Eye (tissue), 1 donor: Measurements from ENCODE around the gene HDAC9.

ENCODE experiments used
- DNase-seq: peaks from one replicate; pipeline ENCODE4 v3.0.0-alpha.2; 2015

The HDAC9 gene

DNA sequence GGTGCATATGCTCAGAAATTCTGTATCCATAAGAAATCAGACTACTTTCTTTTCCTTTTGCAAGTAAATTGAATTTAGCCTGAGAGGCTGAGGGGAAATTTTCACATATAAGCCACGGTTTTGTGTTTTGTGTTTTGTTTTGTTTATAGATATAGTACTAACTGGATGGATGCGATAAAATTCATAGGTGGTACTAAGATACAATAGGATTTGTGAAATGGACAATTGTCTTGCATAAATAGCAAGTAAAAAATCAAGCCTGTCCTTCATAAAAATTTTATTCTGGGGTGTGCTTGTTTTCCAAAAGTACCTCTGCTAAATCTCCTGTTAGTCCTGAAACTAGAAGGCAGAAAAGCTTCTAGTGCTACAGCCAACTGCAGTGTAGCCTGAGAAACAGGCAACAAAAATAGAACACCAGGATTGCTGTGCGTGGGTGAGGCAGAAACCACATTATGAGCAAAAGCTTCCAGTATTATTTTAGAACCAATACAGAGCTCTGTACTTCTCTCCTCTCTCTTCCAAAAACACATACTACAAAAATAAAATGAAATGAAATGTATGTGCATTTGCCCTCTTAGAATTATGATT is 634 bp upstream of the HDAC9 start:
- no peak for DNase-seq

DNA sequence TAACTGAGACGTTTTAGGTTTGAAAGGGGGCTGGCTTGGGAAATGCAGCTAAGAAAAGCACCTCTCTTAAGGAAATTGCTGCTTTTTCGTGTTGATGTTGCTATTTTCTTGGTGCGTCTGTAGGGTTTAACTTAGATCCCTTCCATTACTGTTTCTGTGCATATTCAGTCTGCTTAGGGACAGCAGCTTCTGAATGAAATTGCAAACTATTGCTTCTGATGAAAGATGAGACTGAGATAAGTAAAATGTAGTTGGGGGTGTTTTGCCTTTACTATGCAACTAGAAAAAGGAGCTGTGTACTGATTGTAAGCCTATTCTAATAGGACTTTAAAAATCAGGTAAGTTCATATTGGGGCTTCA is 772 bp downstream of the HDAC9 start:
- DNase-seq, result no peak

GRCh38 chr7:18497082-18497481 is 1.5 kb downstream of the HDAC9 start:
- no peak for DNase-seq

- DNase-seq, result no peak
Observed at GRCh38 chr7:18497800-18498199, 2.3 kb downstream of the HDAC9 start.

GRCh38 chr7:18498341-18498740 is 2.8 kb downstream of the HDAC9 start:
- no peak for DNase-seq

- no peak for DNase-seq
Observed at GRCh38 chr7:18499407-18500177, 4.0 kb downstream of the HDAC9 start.

DNA sequence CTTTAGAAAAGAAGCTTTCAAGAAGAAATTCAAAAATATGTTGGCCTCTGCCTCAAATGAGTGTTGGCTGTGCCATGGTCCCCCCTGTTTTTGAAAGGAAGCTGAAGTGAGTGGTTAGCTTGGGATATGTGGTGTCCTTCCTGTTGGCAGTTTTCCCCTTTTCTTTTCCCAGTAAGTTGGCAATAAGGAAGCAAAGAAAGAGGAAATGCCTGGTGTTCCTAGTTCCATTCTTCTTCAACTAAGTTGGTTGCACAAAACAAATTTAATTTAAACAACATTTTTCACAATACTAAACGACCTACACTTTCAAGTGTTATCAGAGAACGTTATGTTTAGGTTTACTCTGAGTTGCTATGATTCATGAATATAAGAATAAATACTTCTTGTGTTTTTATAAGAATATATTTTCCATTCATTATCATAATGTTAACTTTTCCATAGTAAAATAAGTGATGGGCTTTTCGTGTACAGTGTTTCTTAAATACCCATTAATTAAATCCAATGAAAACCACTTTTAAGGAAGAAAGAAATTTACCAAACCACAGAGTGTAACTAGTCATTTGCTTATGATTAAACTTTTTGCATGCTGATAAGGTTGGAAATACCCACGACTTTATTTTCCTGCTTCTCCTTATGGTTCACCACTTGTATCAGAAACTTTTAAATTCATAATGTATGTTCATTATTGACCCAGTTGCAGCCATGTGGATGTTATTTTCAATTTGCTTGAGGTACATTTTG is 7.7 kb downstream of the HDAC9 start:
- DNase-seq, result no peak

GRCh38 chr7:18504965-18505364 is 9.4 kb downstream of the HDAC9 start:
- no peak for DNase-seq

DNA sequence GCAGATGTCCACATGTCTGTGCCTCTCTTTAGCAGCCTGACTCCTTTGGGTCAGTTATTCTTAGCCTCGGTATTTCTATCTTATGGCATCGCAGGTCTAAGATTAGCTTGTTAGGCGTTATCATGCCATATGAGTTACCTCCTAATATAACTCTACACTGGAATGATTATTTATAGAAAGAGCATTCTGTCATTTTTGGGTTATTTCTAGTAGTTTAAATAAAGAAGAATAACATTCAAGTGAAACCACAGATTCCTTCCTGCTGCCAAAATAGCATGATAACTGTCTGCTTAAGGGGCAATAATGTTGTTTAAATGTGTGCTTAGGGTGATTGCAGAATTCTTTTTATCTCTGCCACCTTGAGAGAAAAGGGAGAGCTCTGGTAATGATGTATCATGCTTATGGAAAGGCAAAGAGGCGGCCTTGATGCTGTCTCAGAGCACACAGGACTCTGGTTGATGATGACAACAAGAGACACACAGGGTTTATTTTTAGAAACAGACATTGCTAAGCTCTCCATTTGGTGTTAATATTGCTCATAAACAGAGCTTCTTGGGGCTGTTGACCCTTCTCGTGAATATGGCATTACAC is 10.4 kb downstream of the HDAC9 start:
- peak; percentile 39 for DNase-seq

DNA sequence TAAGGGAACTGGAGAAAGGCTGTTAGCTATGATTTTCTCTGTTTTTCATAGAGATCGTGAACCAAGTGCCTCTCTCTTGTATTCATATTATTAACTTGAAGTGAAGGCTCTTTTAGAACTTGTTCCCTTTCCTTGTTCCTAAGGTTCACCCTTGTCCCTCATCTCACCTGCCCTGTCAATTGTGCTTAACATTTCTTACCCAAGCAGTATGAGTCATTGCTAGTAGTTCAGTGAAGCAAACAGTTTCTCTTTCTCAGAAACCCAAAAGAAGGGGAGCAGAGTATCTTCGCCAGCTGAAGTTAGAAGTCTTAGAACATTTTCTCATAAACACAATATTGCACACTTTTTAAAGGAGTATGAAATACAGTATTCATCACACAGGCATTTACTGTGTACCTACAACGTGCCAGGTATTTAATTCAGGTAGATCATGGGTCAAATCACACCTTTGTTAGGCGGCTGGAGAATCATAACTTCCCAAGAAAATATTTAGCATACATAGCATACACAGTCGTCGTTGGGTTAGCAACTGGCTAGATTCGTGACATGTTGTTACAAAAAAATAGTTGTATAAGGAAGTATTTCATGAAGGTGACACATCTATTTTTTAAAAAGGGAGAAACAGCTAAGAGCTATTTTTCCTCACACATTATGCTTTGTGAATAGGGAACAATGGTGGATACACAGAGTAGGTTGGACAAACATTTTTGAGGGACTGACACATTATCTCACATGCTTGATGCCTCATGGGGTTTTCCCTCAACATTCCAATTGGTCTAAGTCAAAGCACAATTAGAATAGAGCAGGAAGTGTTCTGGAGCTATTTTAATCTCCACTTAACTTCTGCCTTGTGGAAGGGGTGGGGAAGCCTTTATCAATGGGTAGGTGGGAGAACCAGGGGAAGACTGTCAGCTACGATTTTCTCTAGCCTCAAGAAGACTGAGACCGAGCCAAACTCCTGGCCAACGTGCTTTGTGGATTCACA is 13.2 kb downstream of the HDAC9 start:
- no peak for DNase-seq

DNA sequence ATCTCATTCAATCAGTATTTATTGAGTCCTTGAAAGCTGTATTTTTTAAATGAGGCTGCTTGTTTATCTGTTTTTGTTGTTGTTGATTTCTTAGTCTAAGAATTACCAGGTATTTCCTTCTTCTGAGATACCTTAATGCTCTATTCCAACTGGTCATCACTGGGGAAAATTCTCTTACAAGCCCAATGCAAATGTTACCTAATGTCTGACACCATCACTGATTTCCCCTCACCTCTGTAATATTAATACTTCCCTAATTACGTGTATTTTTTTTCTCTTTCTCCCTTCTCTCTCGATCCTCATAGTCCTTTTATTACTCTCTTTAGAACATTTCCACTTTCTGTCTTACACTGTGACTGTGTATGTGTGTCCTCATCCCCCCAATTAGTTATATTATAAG is 13.9 kb downstream of the HDAC9 start:
- DNase-seq, result no peak

DNA sequence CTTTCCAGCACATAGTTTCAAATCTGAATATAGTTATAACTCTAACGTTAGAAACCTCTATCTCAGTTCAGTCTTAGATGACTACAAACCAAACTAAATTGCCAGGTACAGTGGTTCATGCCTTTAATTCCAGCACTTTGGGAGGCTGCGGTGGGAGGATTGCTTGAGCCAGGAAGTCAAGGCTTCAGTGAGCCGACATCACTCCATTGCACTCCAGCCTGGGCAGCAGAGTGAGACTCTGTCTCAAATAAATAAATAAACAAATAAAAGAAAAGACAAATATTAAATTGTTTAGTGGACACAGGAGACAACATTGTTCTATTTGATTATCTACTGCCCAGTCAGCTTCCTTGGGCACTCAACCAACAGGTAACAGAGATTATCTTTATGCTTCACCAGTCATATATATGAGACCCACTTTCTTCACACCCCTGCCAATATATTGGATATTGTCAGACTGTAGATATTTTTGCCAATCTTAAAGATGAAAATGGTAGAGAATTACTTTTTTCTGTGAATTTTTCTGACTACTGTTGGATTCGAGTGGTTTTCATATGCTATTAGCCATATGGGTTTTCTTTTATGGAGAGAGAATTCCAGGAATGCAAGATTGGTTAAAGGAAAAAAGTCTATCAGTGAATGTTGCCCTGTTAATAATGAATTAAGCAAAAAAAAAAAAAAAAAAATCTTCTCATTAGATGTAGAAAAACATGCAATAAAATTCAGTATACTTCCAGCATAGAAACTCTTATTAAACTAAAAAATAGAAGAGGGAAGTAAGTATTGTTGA is 16.0 kb downstream of the HDAC9 start:
- DNase-seq, result no peak

GRCh38 chr7:18513343-18513742 is 17.8 kb downstream of the HDAC9 start:
- no peak for DNase-seq

GRCh38 chr7:18515067-18515466 is 19.5 kb downstream of the HDAC9 start:
- no peak for DNase-seq

DNA sequence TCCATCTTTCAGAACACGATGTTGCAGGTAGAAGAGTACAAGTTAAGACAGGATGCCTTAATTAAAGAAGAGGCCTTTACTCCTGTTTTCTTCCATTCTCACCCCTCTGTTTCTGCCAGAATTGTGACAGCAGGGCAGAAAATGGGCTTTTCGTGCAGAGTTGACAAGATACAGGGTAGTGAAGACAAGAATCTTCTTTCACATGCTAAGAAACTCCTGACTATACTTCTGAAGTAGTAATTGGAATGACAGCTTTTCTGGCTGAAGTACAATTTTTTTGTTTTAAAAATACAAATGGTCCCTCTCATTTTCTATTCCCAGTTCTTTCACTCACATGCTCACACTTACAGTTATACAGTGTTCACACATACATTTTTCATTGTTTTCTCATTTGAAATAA is 22.1 kb downstream of the HDAC9 start:
- no peak for DNase-seq

- DNase-seq, result no peak
Observed at GRCh38 chr7:18518555-18518954, 23.0 kb downstream of the HDAC9 start.

DNA sequence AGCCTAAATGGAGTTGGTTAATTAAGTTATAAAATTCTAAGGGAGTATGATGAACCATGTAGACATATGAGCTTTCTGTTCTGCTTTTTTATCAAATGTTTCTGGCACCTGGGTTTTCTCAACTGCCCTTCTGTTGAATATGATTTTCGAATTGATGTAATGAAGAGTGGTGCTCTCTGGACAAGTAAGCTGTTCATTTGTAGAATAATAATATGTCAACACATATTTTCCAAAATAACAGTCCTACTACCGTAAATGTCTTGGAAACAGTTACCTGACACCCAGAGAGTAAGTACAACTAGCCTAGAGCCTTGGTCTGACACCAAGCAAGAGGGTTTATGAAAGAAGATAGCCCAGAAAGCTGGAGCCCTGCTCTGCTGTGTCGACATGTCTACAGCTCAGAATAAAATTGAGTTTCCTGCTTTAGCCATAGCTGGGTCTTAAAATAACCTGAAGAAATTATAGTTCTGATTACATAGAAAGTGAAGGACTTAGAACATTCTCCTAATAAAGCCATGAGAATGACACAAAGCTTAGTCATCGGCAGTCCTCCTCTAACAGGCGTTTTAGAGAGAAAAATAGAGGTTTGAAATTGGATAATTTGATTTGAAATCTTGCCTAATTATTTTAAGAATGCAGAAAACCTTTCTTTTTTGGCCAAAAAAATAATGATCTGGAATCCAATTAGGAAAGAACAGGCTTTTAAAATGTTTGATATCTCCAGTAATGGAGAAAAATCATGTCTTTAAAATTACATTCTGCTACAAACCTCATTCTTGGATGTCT is 25.1 kb downstream of the HDAC9 start:
- DNase-seq, result no peak

- DNase-seq, result no peak
Observed at GRCh38 chr7:18521236-18521589, 25.7 kb downstream of the HDAC9 start.

DNA sequence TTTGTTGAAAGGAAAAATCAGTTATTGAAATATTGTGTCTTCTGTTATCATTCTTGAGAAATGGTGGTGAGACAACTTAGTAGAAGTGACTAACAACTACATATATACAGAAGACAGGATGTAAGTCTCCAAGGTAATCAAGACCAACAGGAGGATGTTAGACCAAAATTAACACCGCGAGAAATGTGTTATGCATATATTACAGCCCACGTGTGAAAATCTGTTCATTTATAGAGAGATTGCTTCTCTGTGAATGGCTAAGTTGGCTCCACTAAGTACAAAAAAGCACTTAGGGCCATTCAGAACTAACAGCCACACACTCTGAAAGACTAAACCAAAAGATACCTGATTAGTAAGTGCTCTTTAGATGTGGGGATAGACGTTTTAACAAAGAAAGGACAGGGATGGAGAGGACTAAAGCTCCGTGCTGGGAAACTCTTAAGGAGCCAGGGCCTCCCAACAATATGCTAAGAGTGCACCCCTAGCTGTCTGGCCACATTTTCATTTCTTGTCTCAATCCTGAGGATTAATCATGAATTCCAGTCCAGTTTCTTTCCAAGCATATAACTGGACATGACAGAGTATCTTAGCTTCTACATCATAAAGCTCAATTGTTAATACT is 26.5 kb downstream of the HDAC9 start:
- DNase-seq, result no peak

DNA sequence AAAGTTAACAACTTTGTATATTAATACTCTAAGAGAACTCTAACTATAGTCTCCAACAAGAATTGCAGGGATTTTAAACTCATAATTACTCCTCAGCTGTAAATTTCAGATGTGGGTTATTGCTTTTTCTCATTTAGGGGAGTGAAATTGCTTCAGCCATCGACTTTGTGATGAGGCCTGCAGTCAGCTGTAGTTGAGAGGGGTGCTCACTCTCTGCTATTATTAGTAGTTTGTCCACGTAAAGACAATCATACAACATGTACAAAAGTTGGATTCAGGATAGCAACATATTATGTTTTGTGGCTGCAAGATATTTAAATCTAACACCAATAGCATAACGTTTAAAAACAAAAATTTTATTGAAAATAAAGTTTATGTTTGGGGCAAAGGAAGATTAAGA is 28.7 kb downstream of the HDAC9 start:
- DNase-seq, result no peak
